ENCODE measurements around the gene CHKB.
"Not testable (repeated sequence)": the region's sequence is repeated elsewhere in the genome, so short reads cannot be mapped to it uniquely, and the experiment has no call there.

Gene CHKB

DNA sequence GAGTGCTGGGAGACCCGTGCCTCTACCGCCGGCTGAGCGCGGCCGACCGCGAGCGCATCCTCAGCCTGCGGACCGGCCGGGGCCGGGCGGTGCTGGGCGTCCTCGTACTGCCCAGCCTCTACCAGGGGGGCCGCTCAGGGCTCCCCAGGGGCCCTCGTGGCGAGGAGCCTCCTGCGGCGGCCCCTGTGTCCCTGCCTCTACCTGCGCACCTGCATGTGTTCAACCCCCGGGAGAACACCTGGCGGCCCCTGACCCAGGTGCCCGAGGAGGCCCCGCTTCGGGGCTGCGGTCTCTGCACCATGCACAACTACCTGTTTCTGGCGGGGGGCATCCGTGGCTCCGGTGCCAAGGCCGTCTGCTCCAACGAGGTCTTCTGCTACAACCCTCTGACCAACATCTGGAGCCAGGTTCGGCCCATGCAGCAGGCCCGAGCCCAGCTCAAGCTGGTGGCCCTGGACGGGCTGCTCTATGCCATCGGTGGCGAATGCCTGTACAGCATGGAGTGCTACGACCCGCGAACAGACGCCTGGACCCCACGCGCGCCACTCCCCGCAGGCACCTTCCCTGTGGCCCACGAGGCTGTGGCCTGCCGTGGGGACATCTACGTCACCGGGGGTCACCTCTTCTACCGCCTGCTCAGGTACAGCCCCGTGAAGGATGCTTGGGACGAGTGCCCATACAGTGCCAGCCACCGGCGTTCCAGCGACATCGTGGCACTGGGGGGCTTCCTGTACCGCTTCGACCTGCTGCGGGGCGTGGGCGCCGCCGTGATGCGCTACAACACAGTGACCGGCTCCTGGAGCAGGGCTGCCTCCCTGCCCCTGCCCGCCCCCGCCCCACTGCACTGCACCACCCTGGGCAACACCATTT is 33.5 kb downstream of the CHKB start:
- DNase-seq (ENCODE audit: low read depth, low spot score), result no peak

DNA sequence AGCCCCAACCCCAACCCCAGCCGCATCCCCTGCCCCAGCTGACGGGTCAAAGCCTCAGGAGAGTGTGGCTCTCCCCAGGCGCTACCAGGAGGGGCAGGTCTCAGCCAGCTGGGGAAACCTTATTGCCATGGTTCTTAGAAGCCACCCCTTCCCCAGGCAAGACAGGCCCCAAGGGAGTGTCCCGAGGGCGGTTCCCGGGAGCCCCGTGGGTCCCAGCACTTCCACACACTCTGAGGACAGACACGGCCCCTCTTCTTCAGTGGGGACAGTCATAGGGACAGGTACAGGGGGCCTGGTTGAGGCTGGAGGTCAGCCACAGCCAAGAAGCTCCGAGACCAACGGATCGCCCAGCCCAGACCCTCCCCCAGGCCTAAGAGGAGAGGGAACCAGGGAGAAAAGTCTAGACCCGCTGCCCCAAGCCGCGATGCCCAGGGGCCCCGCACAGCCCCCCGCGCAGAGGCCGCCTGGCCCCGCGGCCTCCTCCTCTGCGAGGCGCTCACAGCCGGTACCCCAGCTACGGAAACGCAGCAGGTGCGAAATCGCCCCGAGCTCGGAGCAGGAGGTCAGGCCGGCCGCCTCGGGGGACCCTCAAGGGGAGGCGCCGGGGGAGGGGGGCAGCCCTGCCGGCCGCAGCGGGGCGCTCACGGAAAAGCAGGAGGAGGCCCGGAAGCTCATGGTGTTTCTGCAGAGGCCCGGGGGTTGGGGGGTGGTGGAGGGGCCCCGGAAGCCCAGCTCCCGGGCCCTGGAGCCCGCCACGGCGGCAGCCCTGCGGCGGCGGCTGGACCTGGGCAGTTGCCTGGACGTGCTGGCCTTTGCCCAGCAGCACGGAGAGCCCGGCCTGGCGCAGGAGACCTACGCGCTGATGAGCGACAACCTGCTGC is 34.4 kb downstream of the CHKB start:
- no peak for DNase-seq (ENCODE audit: low read depth, low spot score)

DNA sequence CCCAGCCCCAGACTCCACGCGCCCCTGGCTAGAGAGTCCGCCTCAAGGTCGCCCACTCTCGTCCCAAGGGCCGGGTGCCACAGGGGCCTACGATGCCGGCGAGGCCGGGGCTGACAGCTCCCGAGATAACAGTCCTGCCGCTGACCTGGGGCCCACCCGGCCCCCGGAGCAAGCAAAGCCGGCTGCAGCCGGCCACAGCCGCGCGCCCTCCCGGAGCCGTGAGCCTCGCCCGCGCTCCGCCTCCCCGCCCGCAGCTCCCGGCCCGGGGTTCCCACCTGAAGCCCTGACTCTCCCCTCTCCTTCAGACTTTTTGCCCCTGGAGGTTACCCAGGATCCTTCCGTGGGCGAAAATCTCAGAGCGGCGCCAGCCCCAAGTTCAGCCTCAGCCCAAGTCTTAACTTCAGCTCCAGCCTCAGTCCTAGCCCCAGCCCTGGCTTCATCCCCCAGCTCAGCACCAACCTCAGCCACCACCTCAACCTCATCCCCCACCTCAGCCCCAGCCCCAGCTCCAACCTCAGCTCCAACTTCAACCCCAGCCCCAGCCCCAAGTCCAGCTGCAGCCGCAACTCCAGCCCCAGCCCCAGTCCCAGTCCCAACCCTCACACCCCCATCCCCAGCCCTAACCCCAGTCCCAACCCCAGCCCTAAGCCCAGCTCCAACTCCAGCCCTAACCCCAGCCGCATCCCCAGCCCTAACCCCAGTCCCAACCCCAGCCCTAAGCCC is 35.2 kb downstream of the CHKB start:
- no peak for DNase-seq (ENCODE audit: low read depth, low spot score)

DNA sequence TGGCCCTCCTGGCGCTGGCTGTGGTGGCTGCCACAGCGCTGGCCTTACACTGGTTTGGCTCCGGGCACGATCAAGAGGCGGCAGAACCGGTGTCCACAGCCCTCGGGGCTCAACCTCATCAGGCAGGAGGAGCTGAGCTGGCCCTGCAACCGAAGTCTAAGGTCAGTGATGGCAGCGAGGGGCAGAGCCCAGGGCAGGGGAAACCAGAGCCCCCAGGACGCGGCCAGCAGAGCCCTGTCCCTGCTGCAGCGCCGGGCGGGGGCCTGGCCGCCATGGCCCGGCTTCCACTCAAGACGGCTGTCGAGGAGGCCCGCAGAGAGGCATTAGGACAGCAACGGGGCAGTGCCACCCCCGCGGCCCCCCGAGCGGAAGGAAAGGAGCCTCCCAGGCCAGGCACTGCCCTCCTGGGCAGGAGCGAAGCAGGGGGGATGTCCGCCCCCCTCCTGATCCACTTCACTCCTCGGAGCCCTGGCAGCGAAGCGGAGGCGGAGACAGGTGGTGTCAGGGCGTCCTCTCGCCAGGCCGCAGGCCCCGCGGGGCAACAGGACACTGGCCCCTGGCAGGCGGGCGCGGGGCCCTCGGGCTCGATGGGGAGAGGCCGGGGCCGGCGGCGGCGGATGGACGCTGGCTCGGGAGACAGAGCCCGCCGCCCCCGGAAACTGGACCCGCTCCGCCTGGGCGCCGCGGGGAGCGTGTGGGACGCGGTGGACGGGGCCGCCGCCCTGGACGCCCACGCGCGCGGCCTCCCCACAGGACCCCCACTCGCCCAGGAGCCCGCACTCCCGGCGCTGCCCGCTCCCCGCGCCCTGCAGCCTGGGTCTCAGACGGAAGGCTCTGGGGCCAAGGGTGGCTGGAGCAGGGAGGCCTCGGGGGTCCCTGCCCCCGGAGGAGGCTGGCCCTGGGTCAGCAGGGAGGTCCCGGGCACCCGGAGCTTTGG is 36.1 kb downstream of the CHKB start:
- DNase-seq (ENCODE audit: low read depth, low spot score), result no peak

DNA sequence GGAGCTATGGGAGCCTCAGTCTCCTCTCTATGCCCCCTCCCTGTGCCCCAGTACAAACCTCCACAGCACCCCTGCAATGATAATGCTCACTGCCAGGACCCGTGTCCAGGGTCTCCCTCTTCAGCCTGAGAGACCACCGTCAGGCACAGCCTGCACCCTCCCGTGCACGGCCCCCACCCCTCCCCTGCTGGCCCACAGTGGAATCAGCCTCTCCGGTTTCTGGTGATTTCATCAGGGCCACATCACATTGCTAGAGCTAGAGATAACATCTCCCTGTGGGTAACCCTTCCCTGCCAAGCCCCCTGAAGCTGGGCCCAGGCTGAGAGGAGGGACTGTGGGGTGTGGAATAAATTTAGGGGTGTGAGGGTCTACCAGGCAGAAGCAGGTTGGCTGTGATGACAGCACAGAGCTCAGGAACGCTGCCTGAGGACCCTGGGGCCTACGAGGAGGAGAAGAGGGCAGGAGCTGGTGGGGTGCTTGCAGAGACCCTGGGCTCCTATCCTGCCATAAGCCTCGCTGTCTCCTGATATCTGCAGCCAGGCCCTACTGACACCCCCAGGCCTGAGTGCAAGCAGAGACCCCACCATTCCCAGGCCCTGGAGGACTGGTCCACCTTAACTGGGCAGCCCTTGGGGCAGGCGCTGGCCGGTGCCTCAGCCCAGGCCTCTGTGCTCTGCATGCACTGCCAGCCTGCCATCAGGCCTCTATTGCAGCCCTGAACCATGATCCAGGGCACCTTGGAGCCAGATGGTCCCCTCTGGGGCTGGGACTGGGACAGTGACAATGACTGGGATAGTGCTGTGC is 36.9 kb downstream of the CHKB start, which contains the start of gene KLHDC7B:
Gene KLHDC7B, plus strand, starts transcription at position 378 of the 804 bp plus-strand sequence. Its CDS starts 345 bp downstream, at position 723.
- no peak for DNase-seq (ENCODE audit: low read depth, low spot score)

DNA sequence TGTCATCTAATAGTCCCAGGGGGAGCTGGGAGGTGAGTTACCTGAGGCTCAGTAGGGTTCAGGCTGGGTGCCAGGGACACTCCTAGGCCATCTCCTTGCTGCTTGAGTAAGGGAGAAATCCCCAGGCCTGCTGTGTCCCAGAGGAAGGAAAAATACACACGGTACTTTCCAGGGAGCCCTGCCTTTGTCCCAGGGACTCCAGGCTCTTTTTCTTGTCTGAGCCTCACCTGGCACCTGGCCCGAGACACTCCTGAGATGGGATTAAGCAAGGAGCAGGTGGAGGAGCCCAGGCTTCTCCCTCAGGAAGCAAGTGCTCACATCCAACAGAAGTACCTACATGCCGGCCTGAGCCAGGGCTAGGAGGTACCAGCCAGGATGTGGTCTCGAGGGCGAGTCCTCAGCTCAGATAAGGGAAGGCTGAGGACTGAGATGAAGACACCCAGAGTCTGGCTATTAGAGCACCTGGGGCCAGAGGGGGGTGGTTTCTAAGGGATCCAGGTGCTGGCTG is 37.8 kb downstream of the CHKB start:
- DNase-seq (ENCODE audit: low read depth, low spot score), result no peak

DNA sequence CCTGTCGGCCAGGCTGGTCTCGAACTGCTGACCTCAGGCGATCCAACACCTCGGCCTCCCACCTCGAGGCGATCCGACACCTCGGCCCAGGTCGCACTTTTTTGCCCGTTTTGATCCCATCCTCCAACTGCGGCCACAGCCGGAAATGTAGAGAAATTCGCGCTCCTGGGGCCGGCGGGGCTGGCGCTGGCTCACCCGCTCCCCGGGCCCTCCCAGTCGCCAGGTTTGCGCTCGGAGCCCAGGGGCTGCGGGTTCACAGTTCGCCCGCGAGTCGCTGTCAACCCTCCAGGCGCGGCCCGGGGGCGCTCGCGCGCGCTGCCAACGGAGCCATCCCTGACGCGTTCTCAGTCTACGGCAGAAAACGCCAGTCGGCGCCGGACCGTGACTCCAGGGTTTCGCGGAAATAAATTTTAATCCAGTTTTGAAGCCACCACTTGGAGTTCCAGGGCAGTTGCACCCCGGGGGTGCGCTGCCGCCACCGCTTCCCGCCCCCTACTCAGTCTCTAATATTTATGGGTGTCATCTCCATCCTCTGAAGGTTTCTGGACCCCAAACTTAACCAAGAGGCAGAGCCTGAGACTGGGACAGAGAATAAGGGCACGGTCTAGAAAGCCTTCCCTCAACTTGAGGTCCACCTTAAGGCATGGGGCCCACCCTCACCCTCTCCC is 38.4 kb downstream of the CHKB start:
- no peak for DNase-seq (ENCODE audit: low read depth, low spot score)

DNA sequence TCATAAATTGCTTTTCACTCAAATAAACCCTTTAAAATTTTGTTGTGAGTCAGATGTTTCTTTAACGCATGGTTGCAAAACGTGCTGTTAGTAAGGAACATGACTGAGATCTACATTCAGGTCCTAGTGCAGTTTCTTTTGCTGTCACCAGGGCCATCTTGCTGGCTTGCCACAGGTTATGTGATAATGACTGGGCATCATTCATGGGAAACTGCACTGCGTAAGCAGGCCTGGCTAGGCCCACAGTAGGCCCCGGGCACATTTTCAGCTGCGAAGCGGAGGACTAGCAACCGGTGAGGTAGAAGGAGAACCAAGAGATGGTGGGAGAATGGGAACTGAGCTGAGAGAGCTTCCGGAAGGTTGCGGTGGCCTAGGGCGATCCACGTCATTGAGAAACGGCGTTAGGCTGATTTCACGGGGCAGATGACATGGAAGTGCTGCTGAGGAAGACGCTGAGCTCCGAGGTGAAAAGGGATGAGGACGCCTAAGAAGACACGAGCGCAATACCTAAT is 40.2 kb downstream of the CHKB start:
- DNase-seq (ENCODE audit: low read depth, low spot score), result no peak

DNA sequence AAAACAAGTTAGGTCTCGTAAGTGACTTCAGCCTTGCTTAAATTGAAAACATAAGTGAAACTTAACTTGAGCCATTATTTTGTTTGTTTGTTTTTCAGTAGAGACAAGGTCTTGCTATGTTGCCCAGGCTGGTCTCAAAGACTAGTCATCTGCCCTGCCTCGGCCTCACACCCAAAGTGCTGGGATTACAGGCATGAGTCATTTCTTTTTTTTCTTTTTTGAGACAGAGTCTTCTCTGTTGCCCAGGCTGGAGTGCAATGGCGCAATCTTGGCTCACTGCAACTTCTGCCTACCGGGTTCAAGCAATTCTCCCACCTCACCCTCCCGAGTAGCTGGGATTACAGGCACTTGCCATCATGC is 41.0 kb downstream of the CHKB start:
- not testable (repeated sequence) for DNase-seq (ENCODE audit: low read depth, low spot score)

DNA sequence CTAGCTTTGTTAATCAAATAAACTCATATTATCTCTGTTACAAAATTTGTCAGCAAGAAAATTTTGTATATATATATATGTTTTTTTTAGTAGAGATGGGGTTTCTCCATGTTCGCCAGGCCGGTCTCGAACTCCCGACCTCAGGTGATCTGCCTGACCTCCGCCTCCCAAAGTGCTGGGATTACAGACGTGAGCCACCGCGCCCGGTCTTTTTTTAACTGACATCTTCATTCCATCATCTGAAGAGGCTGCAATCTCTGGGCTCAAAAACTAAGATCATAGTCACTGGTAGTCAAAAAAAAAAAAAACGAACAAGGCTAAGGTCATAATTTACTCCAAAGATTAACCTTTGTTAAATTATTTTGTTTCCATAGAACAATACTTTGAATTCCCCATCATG is 42.3 kb downstream of the CHKB start:
- DNase-seq (ENCODE audit: low read depth, low spot score), result no peak

DNA sequence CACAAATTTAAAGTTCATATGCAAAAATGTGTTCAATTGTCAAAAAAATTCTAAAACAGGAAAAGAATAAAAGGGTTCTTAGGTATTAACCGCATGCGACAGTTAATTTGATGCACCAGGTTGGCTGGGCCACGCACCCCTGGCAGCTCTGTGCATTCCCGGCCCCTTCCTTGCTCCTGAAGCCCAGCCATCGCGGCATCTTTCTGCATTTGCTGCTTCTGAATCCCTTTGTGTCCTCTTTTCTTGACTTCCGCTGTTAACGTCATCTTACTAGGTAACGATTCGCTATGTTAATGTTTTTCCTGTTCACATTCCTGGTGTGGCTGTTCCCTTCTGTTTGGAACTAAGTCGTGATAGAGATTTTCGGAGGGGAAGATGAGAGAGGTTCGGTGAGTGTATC is 44.9 kb downstream of the CHKB start:
- DNase-seq (ENCODE audit: low read depth, low spot score), result no peak

DNA sequence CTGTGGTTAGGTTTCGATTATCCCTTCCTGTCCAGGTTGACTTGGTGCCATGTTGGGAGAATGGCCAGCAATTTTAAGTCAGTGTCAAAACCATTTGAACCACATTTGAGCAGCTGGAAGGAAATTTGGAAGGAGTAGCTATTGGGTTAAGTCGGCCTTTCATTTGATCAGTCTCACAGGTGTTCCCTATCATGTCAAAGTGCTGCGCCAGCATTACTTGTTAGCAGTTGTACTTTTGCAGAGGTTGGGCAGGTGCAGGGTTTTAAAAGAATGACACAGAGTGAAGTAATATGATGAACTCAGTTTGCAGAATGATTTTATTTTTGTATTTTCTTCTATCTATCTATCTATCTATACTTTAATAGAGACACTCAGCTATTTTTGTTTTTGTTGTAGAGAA is 46.4 kb downstream of the CHKB start:
- no peak for DNase-seq (ENCODE audit: low read depth, low spot score)

DNA sequence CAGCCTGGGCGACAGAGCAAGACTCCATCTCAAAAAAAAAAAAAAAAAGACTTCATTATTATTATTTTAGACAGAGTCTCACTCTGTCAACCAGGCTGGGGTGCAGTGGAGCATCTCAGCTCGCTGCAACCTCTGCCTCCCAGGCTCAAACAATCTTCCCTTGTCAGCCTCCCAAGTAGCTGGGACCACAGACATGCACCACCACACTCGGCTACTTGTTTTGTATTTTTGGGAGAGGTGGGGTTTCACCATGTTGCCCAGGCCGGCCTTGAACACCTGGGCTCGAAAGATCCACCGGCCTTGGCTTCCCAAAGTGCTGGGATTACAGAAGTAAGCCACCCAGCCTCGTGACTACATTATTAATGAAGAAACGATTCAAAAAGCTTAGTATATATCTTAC is 47.5 kb downstream of the CHKB start:
- DNase-seq (ENCODE audit: low read depth, low spot score), result no peak

DNA sequence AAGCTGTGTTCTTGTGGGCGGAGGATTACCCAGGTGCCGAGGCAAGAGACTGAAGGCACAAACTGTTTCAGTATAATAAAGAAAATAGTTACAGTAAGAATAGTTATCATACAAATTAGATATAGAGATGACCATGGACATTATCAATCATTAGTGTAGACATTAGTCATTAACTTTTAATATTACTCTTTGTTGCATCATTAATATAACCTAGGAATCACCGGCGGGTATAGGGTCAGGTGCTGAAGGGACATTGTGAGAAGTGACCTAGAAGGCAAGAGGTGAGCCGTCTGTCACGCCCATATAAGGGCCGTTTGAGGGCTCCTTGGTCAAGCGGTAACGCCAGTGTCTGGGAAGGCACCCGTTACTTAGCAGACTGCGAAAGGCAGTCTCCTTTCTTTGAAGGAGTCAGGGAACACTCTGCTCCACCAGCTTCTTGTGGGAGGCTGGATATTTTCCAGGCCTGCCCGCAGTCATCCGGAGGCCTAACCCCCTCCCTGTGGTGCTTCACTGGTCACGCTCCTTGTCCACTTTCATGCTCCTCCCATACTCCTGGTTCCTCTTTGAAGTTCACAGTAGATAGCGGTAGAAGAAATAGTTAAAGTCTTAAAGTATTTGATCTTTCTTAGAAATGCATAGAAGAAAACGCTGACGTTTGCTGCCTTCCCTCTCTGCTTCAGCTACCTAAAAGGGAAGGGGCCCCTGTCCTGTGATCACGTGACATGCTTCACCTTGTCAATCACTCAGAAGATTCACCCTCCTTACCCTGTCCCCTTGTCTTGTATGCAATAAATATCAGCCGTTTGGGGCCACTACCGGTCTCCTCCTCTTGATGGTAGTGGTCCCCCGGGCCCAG is 48.6 kb downstream of the CHKB start:
- not testable (repeated sequence) for DNase-seq (ENCODE audit: low read depth, low spot score)

DNA sequence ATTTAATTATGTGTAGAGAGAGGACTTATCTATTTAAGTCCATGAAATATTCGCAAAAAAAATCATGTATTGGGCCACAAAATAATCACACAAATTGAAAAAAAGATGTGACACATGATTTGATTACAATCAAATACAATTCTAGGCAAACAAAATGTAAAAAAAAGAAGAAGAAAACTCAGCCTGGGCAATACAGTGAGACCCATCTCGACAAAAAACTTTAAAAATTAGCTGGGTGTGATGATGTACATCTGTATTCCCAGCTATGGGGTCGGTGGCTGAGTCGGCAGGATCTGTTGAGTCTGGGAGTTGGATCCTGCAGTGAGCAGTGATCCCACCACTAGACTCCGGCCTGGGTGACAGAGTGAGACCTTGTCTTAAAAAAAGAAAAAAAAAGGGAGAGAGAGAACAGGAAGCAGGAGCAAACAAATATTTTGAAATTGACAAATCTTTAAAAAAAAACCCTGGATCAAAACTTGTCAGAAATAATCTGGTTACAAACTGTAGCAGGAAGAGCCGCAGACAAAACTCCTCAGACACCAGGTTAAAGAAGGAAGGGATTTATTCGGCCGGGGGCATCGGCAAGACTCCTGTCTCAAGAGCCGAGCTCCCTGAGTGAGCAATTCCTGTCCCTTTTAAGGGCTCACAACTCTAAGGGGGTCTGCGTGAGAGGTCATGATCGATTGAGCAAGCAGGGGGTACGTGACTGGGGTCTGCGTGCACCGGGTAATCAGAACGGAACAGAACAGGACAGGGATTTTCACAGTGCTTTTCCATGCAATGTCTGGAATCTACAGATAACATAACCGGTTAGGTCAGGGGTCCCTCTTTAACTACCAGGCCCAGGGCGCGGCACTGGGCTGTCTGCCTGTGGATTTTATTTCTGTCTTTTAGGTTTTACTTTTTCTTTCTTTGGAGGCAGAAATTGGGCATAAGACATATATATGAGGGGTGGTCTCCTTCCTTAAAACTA is 49.5 kb downstream of the CHKB start:
- DNase-seq (ENCODE audit: low read depth, low spot score), result no peak

DNA sequence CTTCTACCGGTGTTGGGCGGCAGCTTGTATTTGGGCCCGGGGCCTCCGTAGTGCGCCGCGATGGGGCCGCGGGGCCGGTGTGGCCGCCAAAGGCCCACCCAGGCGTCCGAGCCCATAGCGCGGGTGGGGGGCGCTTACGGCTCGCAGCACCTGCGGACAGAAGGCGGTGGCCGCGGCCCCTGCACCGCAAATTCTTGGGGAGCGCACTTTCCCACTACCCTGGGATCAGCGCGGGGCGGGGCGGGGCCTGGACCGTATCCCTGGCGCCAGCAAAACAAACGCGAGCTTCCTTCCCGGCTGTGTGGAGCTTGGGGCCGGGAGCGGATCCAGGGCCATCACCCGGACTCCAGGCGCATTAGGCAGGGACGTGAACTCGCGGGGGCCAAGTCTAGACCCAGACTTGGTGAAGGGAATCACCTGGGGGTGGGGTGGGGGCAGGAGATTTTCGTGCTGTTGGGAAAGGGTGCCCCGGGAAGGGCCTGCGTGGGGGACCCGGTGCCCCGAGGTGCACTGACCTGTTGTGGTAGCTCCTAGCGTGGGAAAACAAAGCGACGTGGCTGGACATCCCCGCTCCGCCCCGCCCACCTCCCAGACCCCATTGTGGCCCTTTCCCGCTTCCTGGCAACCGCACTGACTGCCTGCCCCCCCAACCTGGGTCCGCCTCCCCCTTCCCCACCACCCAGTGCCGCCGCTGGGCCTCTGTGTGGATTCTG is 50.5 kb downstream of the CHKB start:
- no peak for DNase-seq (ENCODE audit: low read depth, low spot score)
